ENCODE results near the gene UBE2D4.
"Not testable (repeated sequence)": the region's sequence is repeated elsewhere in the genome, so short reads cannot be mapped to it uniquely, and the experiment has no call there.

GRCh38 chr7:43997532-43997931 lies 71.3 kb downstream of the UBE2D4 start, which contains the start of gene SPDYE1:
- TF ChIP-seq, protein P1, sequence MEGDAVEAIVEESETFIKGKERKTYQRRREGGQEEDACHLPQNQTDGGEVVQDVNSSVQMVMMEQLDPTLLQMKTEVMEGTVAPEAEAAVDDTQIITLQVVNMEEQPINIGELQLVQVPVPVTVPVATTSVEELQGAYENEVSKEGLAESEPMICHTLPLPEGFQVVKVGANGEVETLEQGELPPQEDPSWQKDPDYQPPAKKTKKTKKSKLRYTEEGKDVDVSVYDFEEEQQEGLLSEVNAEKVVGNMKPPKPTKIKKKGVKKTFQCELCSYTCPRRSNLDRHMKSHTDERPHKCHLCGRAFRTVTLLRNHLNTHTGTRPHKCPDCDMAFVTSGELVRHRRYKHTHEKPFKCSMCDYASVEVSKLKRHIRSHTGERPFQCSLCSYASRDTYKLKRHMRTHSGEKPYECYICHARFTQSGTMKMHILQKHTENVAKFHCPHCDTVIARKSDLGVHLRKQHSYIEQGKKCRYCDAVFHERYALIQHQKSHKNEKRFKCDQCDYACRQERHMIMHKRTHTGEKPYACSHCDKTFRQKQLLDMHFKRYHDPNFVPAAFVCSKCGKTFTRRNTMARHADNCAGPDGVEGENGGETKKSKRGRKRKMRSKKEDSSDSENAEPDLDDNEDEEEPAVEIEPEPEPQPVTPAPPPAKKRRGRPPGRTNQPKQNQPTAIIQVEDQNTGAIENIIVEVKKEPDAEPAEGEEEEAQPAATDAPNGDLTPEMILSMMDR (IDR thresholded peaks at IDR 0.05), result not testable (repeated sequence)
- TF ChIP-seq EZH2, EZH2phosphoT487 (IDR thresholded peaks at IDR 0.05): not testable (repeated sequence)
